GM12878 (cell line): ENCODE results near the gene SUGP2. TPM values are rescaled to one million over a fixed set of nuclear protein-coding genes. Genes with fewer than 3 reads are reported as not detected.

Source experiments
- ATAC-seq: fragments of 200-7000 bp; cut with Tn5 transposase; 3 replicates; pipeline ENCODE4 v1.9.1; 2020; ENCODE audit warnings: mild to moderate bottlenecking, moderate library complexity
- BruUV-seq: library from RNA; stranded (reverse); fragments of 400-500 nt; replicated peaks from 2 replicates; lab custom pipeline; 2021; lab: Mats Ljungman, UMichigan
- CTCF ChIA-PET: fragments of 300-600 bp; sonication (Branson Sonifier 250); formaldehyde crosslinking; extraction: SDS; loops from one replicate; lab custom pipeline; 2021; ENCODE audit warnings: inconsistent platforms; lab: Yijun Ruan, JAX
- POLR2A ChIA-PET: fragments of 350-600 bp; formaldehyde crosslinking; extraction: SDS; loops from one replicate; lab custom pipeline; 2021; ENCODE audit warnings: inconsistent platforms; lab: Charles Lee
- RAD21 ChIA-PET: fragments of 300-600 bp; sonication (Branson Sonifier 250); formaldehyde crosslinking; loops from one replicate; lab custom pipeline; 2023; ENCODE audit warnings: antibody characterized with exemption; ENCODE audit not compliant: unreplicated experiment; lab: Charles Lee
- SMC1A ChIA-PET: fragments of 300-600 bp; sonication (Branson Sonifier 250); formaldehyde crosslinking; loops from one replicate; lab custom pipeline; 2023; ENCODE audit not compliant: unreplicated experiment, uncharacterized antibody; lab: Charles Lee
- DNase-seq: peaks from one replicate; pipeline ENCODE4 v3.0.0-alpha.2; 2011; ENCODE audit warnings: low read depth, low spot score
- FAIRE-seq: peaks from 3 replicates; lab custom pipeline; 2011; peaks lifted over from hg19 to GRCh38; lab: Jason Lieb, UNC
- H2AFZ ChIP-seq: 2 replicates; pipeline ENCODE4 v1.6.0; 2011; ENCODE audit warnings: low read depth, low read length, control low read depth; ENCODE audit not compliant: control insufficient read depth
- H3K27ac ChIP-seq: 2 replicates; pipeline ENCODE4 v1.5.1; 2011; ENCODE audit warnings: control low read depth; ENCODE audit not compliant: control insufficient read depth, insufficient read depth
- H3K27me3 ChIP-seq, 2 experiments: replicated peaks in 1 of 2; 2 replicates each; pipeline versions ENCODE4 v1.6.0 to v1.6.1; 2011; ENCODE audit warnings: low read length in 1 of 2; ENCODE audit not compliant: control insufficient read depth in 2 of 2, insufficient read depth in 2 of 2
- H3K36me3 ChIP-seq, 2 experiments: 2 replicates each; pipeline ENCODE4 v1.5.1; 2011; ENCODE audit warnings: low read length in 1 of 2; ENCODE audit not compliant: control insufficient read depth in 2 of 2, insufficient read depth in 2 of 2
- H3K4me1 ChIP-seq: 2 replicates; pipeline ENCODE4 v1.6.1; 2011; ENCODE audit warnings: mild to moderate bottlenecking, low read length, moderate library complexity, mixed read lengths; ENCODE audit not compliant: control insufficient read depth, insufficient read depth
- H3K4me2 ChIP-seq: 2 replicates; pipeline ENCODE4 v1.6.0; 2011; ENCODE audit warnings: control low read depth; ENCODE audit not compliant: control insufficient read depth, insufficient read depth
- H3K4me3 ChIP-seq: fragments of 200-600 bp; sonication (generic); 2 replicates; pipeline ENCODE4 v1.5.1; 2016
- H3K79me2 ChIP-seq: 2 replicates; pipeline ENCODE4 v1.6.0; 2011; ENCODE audit warnings: low read length; ENCODE audit not compliant: control insufficient read depth, insufficient read depth
- H3K9ac ChIP-seq: 2 replicates; pipeline ENCODE4 v1.8.0; 2011; ENCODE audit warnings: low read length, control low read depth, mixed read lengths; ENCODE audit not compliant: control insufficient read depth, insufficient read depth
- H3K9me3 ChIP-seq: replicated peaks from 3 replicates; pipeline ENCODE4 v1.5.1; 2011; ENCODE audit warnings: mild to moderate bottlenecking, low read length; ENCODE audit not compliant: control insufficient read depth, insufficient read depth
- H4K20me1 ChIP-seq: 2 replicates; pipeline ENCODE4 v1.6.0; 2011; ENCODE audit not compliant: control insufficient read depth, insufficient read depth
- CREB1 ChIP-seq: IDR thresholded peaks from 2 replicates; pipeline ENCODE4 v1.6.1; 2012; ENCODE audit warnings: low read depth, mild to moderate bottlenecking, inconsistent platforms
- DPF2 ChIP-seq: fragments of 450-650 bp; IDR thresholded peaks from 2 replicates; pipeline ENCODE4 v1.6.1; 2017; ENCODE audit warnings: mild to moderate bottlenecking
- EED ChIP-seq: sonication (generic); IDR thresholded peaks from 2 replicates; pipeline ENCODE4 v1.6.1; 2016; ENCODE audit warnings: antibody characterized with exemption, low read depth
- EGR1 ChIP-seq, 2 experiments: IDR thresholded peaks; 1 replicate in 1 of 2; 2 replicates in 1 of 2; pipeline ENCODE4 v1.6.1; 2011 to 2012; ENCODE audit warnings: low read depth in 2 of 2, low read length in 2 of 2, borderline replicate concordance in 1 of 2, mild to moderate bottlenecking in 1 of 2, moderate library complexity in 1 of 2
- HDGF ChIP-seq: fragments of 450-650 bp; IDR thresholded peaks from 2 replicates; pipeline ENCODE4 v1.6.1; 2016; ENCODE audit warnings: antibody characterized with exemption
- MEF2B ChIP-seq: fragments of 450-650 bp; IDR thresholded peaks from 2 replicates; pipeline ENCODE4 v1.6.1; 2018; ENCODE audit warnings: mild to moderate bottlenecking, moderate library complexity; ENCODE audit not compliant: partially characterized antibody, poor library complexity, severe bottlenecking
- NFXL1 ChIP-seq: fragments of 450-650 bp; IDR thresholded peaks from 2 replicates; pipeline ENCODE4 v1.6.1; 2017; ENCODE audit warnings: antibody characterized with exemption, mild to moderate bottlenecking, borderline replicate concordance
- NR2C2 ChIP-seq: IDR thresholded peaks from 2 replicates; pipeline ENCODE4 v1.6.1; 2011; ENCODE audit warnings: borderline replicate concordance, low read depth; ENCODE audit not compliant: control insufficient read depth, insufficient read length
- POLR2A ChIP-seq: IDR thresholded peaks from 2 replicates; pipeline ENCODE4 v1.6.1; 2011; ENCODE audit warnings: low read depth, mild to moderate bottlenecking, low read length
- RAD21 ChIP-seq: IDR thresholded peaks from 2 replicates; pipeline ENCODE4 v1.6.1; 2011; ENCODE audit warnings: mild to moderate bottlenecking, low read depth, low read length, moderate library complexity; ENCODE audit not compliant: insufficient read depth
- RCOR1 ChIP-seq: conservative IDR thresholded peaks from 2 replicates; pipeline ENCODE4 v1.6.1; 2012; ENCODE audit warnings: low read depth, low read length, improper control_type of control experiment
- ZNF207 ChIP-seq: fragments of 450-650 bp; IDR thresholded peaks from 2 replicates; pipeline ENCODE4 v1.6.1; 2014; ENCODE audit warnings: antibody characterized with exemption, mild to moderate bottlenecking, borderline replicate concordance
- ZNF622 ChIP-seq: fragments of 450-650 bp; IDR thresholded peaks from 2 replicates; pipeline ENCODE4 v1.6.1; 2017; ENCODE audit warnings: mild to moderate bottlenecking, inconsistent platforms
- WGBS: methylation state at CpG from one replicate; pipeline ENCODE4 v1.1.6; 2016; ENCODE audit warnings: low lambda C conversion rate; ENCODE audit not compliant: insufficient replicate concordance, insufficient coverage; ENCODE audit errors: missing lambda C conversion rate; 5-methylcytosine and 5-hydroxymethylcytosine counted together
- in situ Hi-C: fragments of 300-500 bp; cut with MboI; formaldehyde crosslinking; loops from 9 replicates; pipeline ENCODE4 v1.14.3; 2018; ENCODE audit warnings: mixed read lengths
- intact Hi-C: fragments of 100-400 bp; cut with micrococcal nuclease; formaldehyde crosslinking; loops from one replicate; pipeline ENCODE4 v1.14.2; 2022; ENCODE audit not compliant: unreplicated experiment
- polyA plus RNA-seq, 11 experiments: library from polyadenylated mRNA; depleted of rRNA in 4 of 11; unstranded in 6 of 11; stranded (reverse) in 5 of 11; fragments of >200 nt; fragmentation: Nextera tagmentation in 4 of 11; fragmentation: Illumina TruSeq in 1 of 11; extraction: Ambion mirVana in 4 of 11; extraction: Trizol in 1 of 11; gene quantifications; 1 replicate in 1 of 11; 2 replicates in 10 of 11; pipeline versions ENCODE4 v1.2.1 to v1.2.3, GENCODE V29; 2011 to 2016; ENCODE audit warnings: inconsistent platforms in 2 of 11, missing spikeins in 2 of 11, low read depth in 1 of 11
- total RNA-seq, 4 experiments: library from RNA; depleted of rRNA in 3 of 4; stranded (reverse); fragments of >200 nt in 3 of 4; fragmentation: Illumina TruSeq in 1 of 4; extraction: Trizol in 1 of 4; gene quantifications; 2 replicates each; pipeline versions ENCODE4 v1.2.1 to v1.2.3, GENCODE V29; 2013 to 2021
- TF ChIP-seq, protein P1 (sequence below): IDR thresholded peaks from 2 replicates; pipeline ENCODE4 v1.6.1; 2012; ENCODE audit warnings: mild to moderate bottlenecking, low read depth, low read length
- TF ChIP-seq, protein P2 (sequence below): fragments of 450-650 bp; conservative IDR thresholded peaks from 2 replicates; pipeline ENCODE4 v1.6.1; 2017; ENCODE audit warnings: mild to moderate bottlenecking, moderate library complexity
- TF ChIP-seq, protein P3 (sequence below): fragments of 450-650 bp; formaldehyde crosslinking; IDR thresholded peaks from 2 replicates; pipeline ENCODE4 v1.5.0; 2022; ENCODE audit warnings: mild to moderate bottlenecking, missing genetic modification characterization

SUGP2 gene
- total and polyA plus RNA-seq, 10 of the 15 experiments (the other 5 are each of a cell fraction or from before 2014, with no cell fraction given): 15.0 to 120 (median 57.2) TPM

DNA sequence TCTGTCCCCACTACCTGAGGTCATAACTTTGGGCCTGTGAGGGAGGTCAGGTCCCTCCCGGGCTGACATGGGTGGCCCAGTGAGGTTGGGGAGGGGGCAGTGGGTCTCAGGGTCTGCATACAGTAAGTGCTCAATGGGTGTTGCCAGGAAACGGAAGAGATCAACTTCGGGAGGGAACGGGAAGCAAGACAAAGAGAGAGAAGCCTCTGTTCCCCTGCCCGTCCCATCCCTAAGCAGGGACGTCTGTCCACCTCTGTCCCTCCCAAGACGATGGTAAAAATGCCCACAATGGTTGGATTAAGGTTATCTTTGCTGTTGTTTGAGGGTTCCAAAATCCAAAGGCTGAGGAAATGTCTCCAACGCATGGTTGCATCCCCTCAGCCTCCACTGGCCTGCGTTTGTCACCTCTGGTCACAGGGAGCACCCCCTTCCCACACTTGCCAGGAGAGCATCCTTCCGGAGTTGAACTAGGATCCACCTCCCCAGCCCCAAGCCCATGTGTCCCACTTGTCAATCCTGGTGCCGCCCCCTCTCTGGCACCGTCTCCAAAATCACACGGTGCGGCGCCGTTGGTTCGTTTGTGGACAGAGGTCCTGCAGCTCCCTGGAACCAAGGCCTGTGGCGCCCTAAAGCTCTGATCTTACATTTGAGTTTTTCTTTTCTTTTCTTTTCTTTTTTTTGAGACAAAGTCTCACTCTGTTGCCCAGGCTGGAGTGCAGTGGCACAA lies 91.5 kb downstream of the SUGP2 start:
- Histone ChIP-seq H3K4me2 (no peak overlapping the region), H3K79me2 (no peaks in the 10 kb centered on the region), H3K9me3 (no peaks in the 10 kb centered on the region), H3K27me3 (peaks cover 1 to 2% of the 10 kb centered on the region in 2 experiments), H3K4me1 (peaks cover 2% of the 10 kb centered on the region), H3K9ac (no peak overlapping the region), H3K4me3 (no peak overlapping the region), H4K20me1 (no peaks in the 10 kb centered on the region), H3K27ac (no peak overlapping the region), H2AFZ (no peak overlapping the region), H3K36me3 (no peaks in the 10 kb centered on the region)
- POLR2A ChIA-PET: no interaction called here
- DNase-seq (no peak), ATAC-seq (no peak), FAIRE-seq (no peak)
- CTCF ChIA-PET: interaction anchor here (0.5 kb wide), 1 partner anchor 228 kb away, joined by 3 read pairs; the partner anchor contains the start of gene MEF2B
- RAD21 ChIA-PET: no interaction called here
- 50% methylated on average over 18 of the region's 18 CpGs for WGBS
- no TSS peak for BruUV-seq
- in situ Hi-C loops: no loop called here
- SMC1A ChIA-PET: interaction anchor here (1.0 to 1.3 kb wide), 2 partner anchors 23 to 46 kb away, joined by 3 to 4 read pairs; partner anchors contain the start of gene COPE
- intact Hi-C loops: no loop called here
- TF ChIP-seq, protein P1, sequence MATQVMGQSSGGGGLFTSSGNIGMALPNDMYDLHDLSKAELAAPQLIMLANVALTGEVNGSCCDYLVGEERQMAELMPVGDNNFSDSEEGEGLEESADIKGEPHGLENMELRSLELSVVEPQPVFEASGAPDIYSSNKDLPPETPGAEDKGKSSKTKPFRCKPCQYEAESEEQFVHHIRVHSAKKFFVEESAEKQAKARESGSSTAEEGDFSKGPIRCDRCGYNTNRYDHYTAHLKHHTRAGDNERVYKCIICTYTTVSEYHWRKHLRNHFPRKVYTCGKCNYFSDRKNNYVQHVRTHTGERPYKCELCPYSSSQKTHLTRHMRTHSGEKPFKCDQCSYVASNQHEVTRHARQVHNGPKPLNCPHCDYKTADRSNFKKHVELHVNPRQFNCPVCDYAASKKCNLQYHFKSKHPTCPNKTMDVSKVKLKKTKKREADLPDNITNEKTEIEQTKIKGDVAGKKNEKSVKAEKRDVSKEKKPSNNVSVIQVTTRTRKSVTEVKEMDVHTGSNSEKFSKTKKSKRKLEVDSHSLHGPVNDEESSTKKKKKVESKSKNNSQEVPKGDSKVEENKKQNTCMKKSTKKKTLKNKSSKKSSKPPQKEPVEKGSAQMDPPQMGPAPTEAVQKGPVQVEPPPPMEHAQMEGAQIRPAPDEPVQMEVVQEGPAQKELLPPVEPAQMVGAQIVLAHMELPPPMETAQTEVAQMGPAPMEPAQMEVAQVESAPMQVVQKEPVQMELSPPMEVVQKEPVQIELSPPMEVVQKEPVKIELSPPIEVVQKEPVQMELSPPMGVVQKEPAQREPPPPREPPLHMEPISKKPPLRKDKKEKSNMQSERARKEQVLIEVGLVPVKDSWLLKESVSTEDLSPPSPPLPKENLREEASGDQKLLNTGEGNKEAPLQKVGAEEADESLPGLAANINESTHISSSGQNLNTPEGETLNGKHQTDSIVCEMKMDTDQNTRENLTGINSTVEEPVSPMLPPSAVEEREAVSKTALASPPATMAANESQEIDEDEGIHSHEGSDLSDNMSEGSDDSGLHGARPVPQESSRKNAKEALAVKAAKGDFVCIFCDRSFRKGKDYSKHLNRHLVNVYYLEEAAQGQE: no peak
- no peak for TF ChIP-seq EGR1 (IDR thresholded peaks at IDR 0.05; ENCODE audit: borderline replicate concordance in 1 of 2, low read depth in 2 of 2, low read length in 2 of 2)
- no peak for TF ChIP-seq RAD21
- TF ChIP-seq NR2C2: no peak
- no peak for TF ChIP-seq ZNF207
- TF ChIP-seq MEF2B: no peak
- TF ChIP-seq HDGF: no peak
- TF ChIP-seq EED: no peak
- TF ChIP-seq DPF2: no peak
- TF ChIP-seq, protein P2, sequence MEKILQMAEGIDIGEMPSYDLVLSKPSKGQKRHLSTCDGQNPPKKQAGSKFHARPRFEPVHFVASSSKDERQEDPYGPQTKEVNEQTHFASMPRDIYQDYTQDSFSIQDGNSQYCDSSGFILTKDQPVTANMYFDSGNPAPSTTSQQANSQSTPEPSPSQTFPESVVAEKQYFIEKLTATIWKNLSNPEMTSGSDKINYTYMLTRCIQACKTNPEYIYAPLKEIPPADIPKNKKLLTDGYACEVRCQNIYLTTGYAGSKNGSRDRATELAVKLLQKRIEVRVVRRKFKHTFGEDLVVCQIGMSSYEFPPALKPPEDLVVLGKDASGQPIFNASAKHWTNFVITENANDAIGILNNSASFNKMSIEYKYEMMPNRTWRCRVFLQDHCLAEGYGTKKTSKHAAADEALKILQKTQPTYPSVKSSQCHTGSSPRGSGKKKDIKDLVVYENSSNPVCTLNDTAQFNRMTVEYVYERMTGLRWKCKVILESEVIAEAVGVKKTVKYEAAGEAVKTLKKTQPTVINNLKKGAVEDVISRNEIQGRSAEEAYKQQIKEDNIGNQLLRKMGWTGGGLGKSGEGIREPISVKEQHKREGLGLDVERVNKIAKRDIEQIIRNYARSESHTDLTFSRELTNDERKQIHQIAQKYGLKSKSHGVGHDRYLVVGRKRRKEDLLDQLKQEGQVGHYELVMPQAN: no peak
- TF ChIP-seq CREB1: no peak
- no peak for TF ChIP-seq ZNF622
- TF ChIP-seq RCOR1: no peak
- TF ChIP-seq, protein P3, sequence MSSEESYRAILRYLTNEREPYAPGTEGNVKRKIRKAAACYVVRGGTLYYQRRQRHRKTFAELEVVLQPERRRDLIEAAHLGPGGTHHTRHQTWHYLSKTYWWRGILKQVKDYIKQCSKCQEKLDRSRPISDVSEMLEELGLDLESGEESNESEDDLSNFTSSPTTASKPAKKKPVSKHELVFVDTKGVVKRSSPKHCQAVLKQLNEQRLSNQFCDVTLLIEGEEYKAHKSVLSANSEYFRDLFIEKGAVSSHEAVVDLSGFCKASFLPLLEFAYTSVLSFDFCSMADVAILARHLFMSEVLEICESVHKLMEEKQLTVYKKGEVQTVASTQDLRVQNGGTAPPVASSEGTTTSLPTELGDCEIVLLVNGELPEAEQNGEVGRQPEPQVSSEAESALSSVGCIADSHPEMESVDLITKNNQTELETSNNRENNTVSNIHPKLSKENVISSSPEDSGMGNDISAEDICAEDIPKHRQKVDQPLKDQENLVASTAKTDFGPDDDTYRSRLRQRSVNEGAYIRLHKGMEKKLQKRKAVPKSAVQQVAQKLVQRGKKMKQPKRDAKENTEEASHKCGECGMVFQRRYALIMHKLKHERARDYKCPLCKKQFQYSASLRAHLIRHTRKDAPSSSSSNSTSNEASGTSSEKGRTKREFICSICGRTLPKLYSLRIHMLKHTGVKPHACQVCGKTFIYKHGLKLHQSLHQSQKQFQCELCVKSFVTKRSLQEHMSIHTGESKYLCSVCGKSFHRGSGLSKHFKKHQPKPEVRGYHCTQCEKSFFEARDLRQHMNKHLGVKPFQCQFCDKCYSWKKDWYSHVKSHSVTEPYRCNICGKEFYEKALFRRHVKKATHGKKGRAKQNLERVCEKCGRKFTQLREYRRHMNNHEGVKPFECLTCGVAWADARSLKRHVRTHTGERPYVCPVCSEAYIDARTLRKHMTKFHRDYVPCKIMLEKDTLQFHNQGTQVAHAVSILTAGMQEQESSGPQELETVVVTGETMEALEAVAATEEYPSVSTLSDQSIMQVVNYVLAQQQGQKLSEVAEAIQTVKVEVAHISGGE (CRISPR knock-in tag): no peak
- TF ChIP-seq NFXL1: no peak
- no peak for TF ChIP-seq POLR2A
